ENCODE data around the gene SLC38A9.

Gene SLC38A9

DNA sequence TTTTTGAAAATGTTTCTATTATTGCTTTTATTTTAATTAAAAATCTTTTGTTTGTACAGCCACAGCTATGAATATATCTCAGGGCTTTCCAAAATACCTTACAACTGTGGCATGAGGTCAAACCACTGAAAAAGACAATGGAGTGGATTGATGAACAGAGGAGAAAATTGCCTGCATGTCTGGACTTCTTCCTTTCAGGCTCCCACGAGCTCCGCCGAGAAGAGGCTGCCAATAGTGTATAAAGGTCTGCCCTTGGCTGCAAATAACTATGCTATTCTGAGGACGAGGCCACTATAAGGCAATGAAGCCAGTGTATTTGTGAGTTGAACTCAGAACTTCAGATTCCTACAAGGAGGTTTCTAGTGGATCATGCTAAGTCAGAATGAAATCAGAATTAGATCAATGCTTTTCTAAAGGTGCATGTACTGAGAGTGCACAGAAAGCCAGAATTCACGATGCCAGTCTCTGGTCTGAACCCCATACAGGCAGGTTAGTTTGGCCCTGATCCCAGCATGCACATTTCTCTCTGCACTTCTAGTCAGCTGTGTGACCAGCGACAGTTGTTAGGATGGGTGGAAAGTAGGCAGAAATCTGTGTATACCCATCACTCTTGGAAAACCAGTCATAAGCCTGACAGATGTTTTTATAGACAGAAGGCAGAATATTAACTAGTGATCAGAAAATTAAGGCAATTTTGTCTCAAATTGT, 134.6 kb downstream of the SLC38A9 start:
- no peak for DNase-seq

DNA sequence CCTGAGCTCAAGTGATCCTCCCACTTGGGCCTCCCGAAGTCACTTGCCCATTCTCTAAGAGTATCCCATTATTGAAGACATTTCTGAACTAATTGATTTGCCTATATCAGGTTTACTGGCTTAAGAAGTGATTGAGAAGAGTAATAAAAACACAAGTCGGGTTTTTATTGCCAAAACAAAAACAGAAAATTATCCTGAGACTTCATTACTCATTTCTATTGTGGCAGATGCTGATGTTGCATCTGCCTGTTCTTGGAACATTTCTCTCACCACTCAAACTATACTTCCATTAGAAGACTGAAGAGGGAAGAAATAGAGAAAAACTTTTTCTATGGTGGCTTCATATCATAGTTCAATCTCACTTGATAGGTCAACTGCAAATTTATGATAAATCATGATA, 135.5 kb downstream of the SLC38A9 start:
- DNase-seq, result no peak

All from activated CD4-positive, alpha-beta T cell treated with anti-CD3 and anti-CD28 coated beads, Interleukin-2, amount 50 U/mL, for 4 hours (primary cell).